Measurements from ENCODE around the gene MS4A13. TPM values are rescaled to one million over a fixed set of nuclear protein-coding genes. Genes with fewer than 3 reads are reported as not detected.

Gene MS4A13, protein sequence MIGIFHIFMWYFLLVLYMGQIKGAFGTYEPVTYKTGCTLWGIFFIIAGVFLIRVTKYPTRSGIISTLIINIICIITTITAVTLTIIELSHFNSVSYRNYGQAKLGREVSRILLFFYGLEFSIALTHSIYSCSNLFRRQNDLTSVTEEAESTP
- not detected in 2 replicates for total RNA-seq (ENCODE audit: low replicate concordance)

DNA sequence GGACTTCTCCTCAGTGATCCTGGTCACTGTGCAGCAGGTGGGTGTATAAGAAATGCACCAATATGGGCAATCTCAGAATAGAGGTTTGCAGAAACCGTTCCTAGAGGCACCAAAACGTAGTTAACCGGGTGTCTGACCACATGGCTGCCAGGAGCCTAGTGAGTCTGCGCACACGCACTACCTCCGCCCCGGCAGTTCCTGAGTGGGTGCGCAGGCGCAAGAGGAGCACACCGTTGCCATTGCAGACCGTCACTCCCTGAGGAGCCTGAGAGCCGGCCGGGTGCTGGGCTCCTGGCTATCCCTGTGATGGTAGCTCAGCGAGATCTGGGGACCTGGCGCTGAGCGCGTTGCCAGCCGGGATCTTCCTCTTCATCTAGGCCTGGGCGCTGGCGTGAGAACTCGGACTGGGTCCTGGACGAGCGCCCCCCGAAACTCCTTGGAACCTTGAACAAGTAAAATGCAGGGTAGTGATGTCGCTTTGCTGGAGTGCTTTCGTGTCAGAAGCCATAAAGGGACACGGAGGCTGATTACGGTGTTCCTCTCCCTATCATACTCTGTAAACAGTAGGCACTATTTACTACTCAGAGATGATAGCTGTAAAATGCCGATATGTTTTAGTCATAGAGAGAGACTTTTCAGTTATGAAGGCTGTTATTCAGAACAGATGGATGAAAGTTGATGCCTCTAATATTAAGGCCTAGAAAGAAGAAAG lies at the start of gene MS4A13:
MS4A13 (plus strand) TSS at position 249 of the 712 bp plus-strand sequence. CDS start 2,692 bp downstream, outside the sequence.
- DNase-seq (ENCODE audit: low spot score) = no peak
- H3K9ac ChIP-seq = no peak within 1 kb of the TSS
- H3K27ac Mint-ChIP-seq = no peak within 1 kb of the TSS
- no peaks in the 10 kb centered on the region for H3K4me1 ChIP-seq
- no peak within 1 kb of the TSS for H2AFZ ChIP-seq (replicated peaks)
- no peaks in the 10 kb centered on the region for H3K4me1 Mint-ChIP-seq
- no peaks in the 10 kb centered on the region for H3K79me2 ChIP-seq (ENCODE audit: low read depth)
- no peaks in the 10 kb centered on the region for H3K27me3 ChIP-seq
- no peak within 1 kb of the TSS for H3K4me2 ChIP-seq
- H3K36me3 ChIP-seq = no peaks in the 10 kb centered on the region
- no peak within 1 kb of the TSS for H3K27ac ChIP-seq
- TF ChIP-seq, protein P1, sequence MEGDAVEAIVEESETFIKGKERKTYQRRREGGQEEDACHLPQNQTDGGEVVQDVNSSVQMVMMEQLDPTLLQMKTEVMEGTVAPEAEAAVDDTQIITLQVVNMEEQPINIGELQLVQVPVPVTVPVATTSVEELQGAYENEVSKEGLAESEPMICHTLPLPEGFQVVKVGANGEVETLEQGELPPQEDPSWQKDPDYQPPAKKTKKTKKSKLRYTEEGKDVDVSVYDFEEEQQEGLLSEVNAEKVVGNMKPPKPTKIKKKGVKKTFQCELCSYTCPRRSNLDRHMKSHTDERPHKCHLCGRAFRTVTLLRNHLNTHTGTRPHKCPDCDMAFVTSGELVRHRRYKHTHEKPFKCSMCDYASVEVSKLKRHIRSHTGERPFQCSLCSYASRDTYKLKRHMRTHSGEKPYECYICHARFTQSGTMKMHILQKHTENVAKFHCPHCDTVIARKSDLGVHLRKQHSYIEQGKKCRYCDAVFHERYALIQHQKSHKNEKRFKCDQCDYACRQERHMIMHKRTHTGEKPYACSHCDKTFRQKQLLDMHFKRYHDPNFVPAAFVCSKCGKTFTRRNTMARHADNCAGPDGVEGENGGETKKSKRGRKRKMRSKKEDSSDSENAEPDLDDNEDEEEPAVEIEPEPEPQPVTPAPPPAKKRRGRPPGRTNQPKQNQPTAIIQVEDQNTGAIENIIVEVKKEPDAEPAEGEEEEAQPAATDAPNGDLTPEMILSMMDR (IDR thresholded peaks at IDR 0.05) = no peak
- TF ChIP-seq EZH2 (IDR thresholded peaks at IDR 0.05) = no peak
- no peak for TF ChIP-seq EZH2phosphoT487 (IDR thresholded peaks at IDR 0.05)
- H3K4me3 ChIP-seq = no peak within 1 kb of the TSS
- H3K9me3 ChIP-seq (ENCODE audit: low read depth) = no peaks in the 10 kb centered on the region
- no peak within 1 kb of the TSS for H3K4me3 Mint-ChIP-seq
- H3K27me3 Mint-ChIP-seq (ENCODE audit: insufficient read depth, low read depth) = peaks cover 2% of the 10 kb centered on the region
- no peaks in the 10 kb centered on the region for H4K20me1 ChIP-seq (ENCODE audit: low read depth)
- H3K36me3 Mint-ChIP-seq = no peaks in the 10 kb centered on the region
- H3K9me3 Mint-ChIP-seq = no peaks in the 10 kb centered on the region
- no peaks in the 10 kb centered on the region for H3F3A ChIP-seq (ENCODE audit: low read depth)

DNA sequence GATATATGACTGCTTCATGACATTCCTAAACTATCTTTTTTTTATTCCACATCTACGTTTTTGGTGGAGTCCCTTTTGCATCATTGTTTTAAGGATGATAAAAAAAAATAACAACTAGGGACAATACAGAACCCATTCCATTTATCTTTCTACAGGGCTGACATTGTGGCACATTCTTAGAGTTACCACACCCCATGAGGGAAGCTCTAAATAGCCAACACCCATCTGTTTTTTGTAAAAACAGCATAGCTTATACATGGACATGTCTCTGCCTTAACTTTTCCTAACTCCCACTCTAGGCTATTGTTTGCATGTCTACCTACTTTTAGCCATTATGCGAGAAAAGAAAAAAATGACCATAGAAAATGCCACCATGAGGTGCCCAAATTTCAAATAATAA lies 46.4 kb upstream of the MS4A13 start:
- Histone ChIP-seq H3K9me3 (ENCODE audit: low read depth) (no peaks in the 10 kb centered on the region), H3F3A (ENCODE audit: low read depth) (no peaks in the 10 kb centered on the region), H4K20me1 (ENCODE audit: low read depth) (no peaks in the 10 kb centered on the region), H3K36me3 (no peaks in the 10 kb centered on the region), H3K79me2 (ENCODE audit: low read depth) (no peaks in the 10 kb centered on the region), H3K9ac (no peak overlapping the region), H3K4me3 (no peak overlapping the region), H3K4me1 (no peaks in the 10 kb centered on the region), H3K4me2 (no peak overlapping the region), H2AFZ (replicated peaks) (no peak overlapping the region), H3K27me3 (no peaks in the 10 kb centered on the region), H3K27ac (no peak overlapping the region)
- Mint-ChIP-seq H3K36me3 (no peaks in the 10 kb centered on the region), H3K27me3 (ENCODE audit: insufficient read depth, low read depth) (no peaks in the 10 kb centered on the region), H3K9me3 (no peaks in the 10 kb centered on the region), H3K4me3 (no peak overlapping the region), H3K4me1 (no peaks in the 10 kb centered on the region), H3K27ac (no peak overlapping the region)
- DNase-seq (ENCODE audit: low spot score) = no peak
- no peak for TF ChIP-seq EZH2phosphoT487 (IDR thresholded peaks at IDR 0.05)
- TF ChIP-seq EZH2 (IDR thresholded peaks at IDR 0.05) = no peak
- TF ChIP-seq, protein P1 (IDR thresholded peaks at IDR 0.05) = no peak

DNA sequence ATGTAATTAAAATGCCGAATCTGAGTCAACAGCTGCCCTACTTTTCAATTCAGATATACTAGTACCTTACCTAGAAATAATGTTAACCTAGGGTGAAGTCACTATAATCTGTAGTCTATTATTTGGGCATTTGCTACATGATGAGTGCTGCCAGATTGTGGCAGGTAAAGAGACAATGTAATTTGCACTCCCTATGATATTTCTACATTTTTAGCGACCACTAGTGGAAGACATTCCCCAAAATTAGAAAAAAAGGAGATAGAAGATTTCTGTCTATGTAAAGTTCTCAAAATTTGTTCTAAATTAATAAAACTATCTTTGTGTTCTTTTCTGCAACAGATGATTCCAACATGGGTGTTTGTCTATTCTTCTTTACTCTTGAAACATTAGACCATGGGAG lies 45.5 kb upstream of the MS4A13 start:
- no peaks in the 10 kb centered on the region for H3K4me1 ChIP-seq
- Mint-ChIP-seq H3K36me3 (no peaks in the 10 kb centered on the region), H3K9me3 (no peaks in the 10 kb centered on the region), H3K4me3 (no peak overlapping the region), H3K27ac (no peak overlapping the region), H3K27me3 (ENCODE audit: insufficient read depth, low read depth) (no peaks in the 10 kb centered on the region), H3K4me1 (no peaks in the 10 kb centered on the region)
- TF ChIP-seq EZH2phosphoT487 (IDR thresholded peaks at IDR 0.05) (no peak), EZH2 (IDR thresholded peaks at IDR 0.05) (no peak)
- TF ChIP-seq, protein P1 (IDR thresholded peaks at IDR 0.05) = no peak
- no peak overlapping the region for H3K4me3 ChIP-seq
- H3K4me2 ChIP-seq = no peak overlapping the region
- no peaks in the 10 kb centered on the region for H3K79me2 ChIP-seq (ENCODE audit: low read depth)
- no peaks in the 10 kb centered on the region for H4K20me1 ChIP-seq (ENCODE audit: low read depth)
- no peaks in the 10 kb centered on the region for H3F3A ChIP-seq (ENCODE audit: low read depth)
- H3K36me3 ChIP-seq = no peaks in the 10 kb centered on the region
- no peak for DNase-seq (ENCODE audit: low spot score)
- no peak overlapping the region for H3K27ac ChIP-seq
- H3K9me3 ChIP-seq (ENCODE audit: low read depth) = no peaks in the 10 kb centered on the region
- H2AFZ ChIP-seq (replicated peaks) = no peak overlapping the region
- no peaks in the 10 kb centered on the region for H3K27me3 ChIP-seq
- H3K9ac ChIP-seq = no peak overlapping the region

Data from neural progenitor cell (in vitro differentiated cells).